Gastrocnemius medialis (tissue), 4 donors: ENCODE measurements around the gene MEOX1. TPM values are rescaled to one million over a fixed set of nuclear protein-coding genes. Genes with fewer than 3 reads are reported as not detected.

Experiments
- ATAC-seq, 2 donors: fragments of 150-250 bp; one replicate each; pipeline ENCODE4 v1.9.1; 2016
- DNase-seq, 2 donors: peaks; one replicate each; pipeline ENCODE4 v3.0.0-alpha.2; 2019
- H3K27ac ChIP-seq, 4 donors: fragments of 200-600 bp; sonication (generic); 1 replicate in 1 of 4; 2 replicates in 3 of 4; pipeline ENCODE4 v1.5.1; 2016 to 2018; ENCODE audit warnings: mild to moderate bottlenecking in 2 of 4, moderate library complexity in 1 of 4
- H3K27me3 ChIP-seq, 3 donors: fragments of 200-600 bp; sonication (generic) in 2 of 3; 1 replicate in 1 of 3; 2 replicates in 2 of 3; pipeline versions ENCODE4 v1.5.1 to v1.6.0; 2016 to 2019; ENCODE audit warnings: mild to moderate bottlenecking in 1 of 3, moderate library complexity in 1 of 3
- H3K36me3 ChIP-seq, 2 donors: fragments of 200-600 bp; sonication (generic) in 1 of 2; one replicate each; pipeline ENCODE4 v1.5.1; 2017 to 2018
- H3K4me1 ChIP-seq, 2 donors: fragments of 200-600 bp; sonication (generic) in 1 of 2; one replicate each; pipeline ENCODE4 v1.5.1; 2016 to 2017; ENCODE audit warnings: mild to moderate bottlenecking in 2 of 2
- H3K4me3 ChIP-seq, 4 donors: fragments of 200-600 bp; sonication (generic) in 3 of 4; 1 replicate in 1 of 4; 2 replicates in 3 of 4; pipeline ENCODE4 v1.5.1; 2016 to 2019; ENCODE audit warnings: mild to moderate bottlenecking in 2 of 4
- H3K9me3 ChIP-seq, 3 donors: fragments of 200-600 bp; sonication (generic) in 2 of 3; 1 replicate in 1 of 3; 2 replicates in 2 of 3; pipeline ENCODE4 v1.5.1; 2016 to 2019
- POLR2A ChIP-seq, 2 donors: fragments of 450-650 bp; IDR thresholded peaks; one replicate each; pipeline ENCODE4 v1.6.1; 2017; ENCODE audit warnings: antibody characterized with exemption in 2 of 2, mild to moderate bottlenecking in 2 of 2, moderate library complexity in 2 of 2
- in situ Hi-C, 4 donors: fragments of 200-750 bp; cut with MboI; loops; one replicate each; pipeline versions ENCODE4 v1.15.0 to v1.8.0; 2017; ENCODE audit warnings: low sequenced_read_pairs in 4 of 4
- intact Hi-C: fragments of 100-400 bp; cut with DNase I; formaldehyde crosslinking; loops from one replicate; pipeline ENCODE4 v1.15.1; 2023; ENCODE audit warnings: low total_unique reads
- total RNA-seq, 4 donors: library from RNA; depleted of rRNA; stranded (reverse); fragments of >200 nt; gene quantifications; one replicate each; pipeline versions ENCODE4 v1.1.0 to v1.2.3, GENCODE V29; 2016
- TF ChIP-seq, protein P1 (sequence below), 5 experiments: fragments of 450-650 bp in 3 of 5; fragments of 200-600 bp in 2 of 5; sonication (generic) in 2 of 5; IDR thresholded peaks in 4 of 5; conservative IDR thresholded peaks in 1 of 5; 1 replicate in 4 of 5; 2 replicates in 1 of 5; pipeline ENCODE4 v1.5.1; 2016 to 2019; ENCODE audit warnings: antibody characterized with exemption in 5 of 5, mild to moderate bottlenecking in 3 of 5, moderate library complexity in 3 of 5

The MEOX1 gene
- total RNA-seq, 4 donors from 2014 or later: 4.0 to 12.2 (median 8.8) TPM

DNA sequence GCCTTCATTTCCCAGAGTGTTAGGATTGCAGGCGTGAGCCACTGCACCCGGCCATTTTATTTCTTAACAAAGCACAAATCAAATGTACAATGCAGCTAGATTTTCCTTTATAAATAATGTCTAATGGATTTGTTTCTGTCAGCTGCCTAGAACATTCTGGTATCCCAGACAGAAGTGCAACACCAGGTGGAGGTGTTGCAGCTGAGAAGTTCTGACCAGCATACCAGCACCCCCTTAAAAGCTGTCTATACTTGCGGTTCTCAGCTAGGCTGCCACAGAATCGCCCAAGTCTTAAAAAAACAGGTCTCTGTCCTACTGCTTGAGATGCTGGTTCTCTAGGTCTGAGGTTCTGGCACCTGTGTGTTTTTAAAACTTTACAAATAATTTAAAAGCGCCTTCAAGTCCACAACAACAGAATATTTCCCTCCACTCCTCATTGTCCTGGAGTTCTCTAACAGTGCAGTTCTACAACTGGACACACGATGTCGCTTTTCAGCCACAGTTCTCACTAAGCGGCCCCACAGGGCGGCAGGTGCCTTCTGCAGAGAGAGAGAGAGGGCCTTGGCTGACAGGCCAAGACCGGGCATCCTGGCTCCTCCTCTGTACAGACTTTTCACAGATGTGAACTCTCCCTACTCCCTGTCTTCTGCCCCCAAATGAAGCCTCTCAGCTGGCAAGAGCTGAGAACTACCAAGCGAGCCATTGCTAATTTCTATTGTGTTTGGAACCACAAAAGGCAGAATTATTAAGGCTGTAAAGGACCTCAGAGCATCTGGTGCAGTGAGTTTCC is 32.6 kb upstream of the MEOX1 start:
- Histone ChIP-seq H3K36me3 (no peaks in the 10 kb centered on the region), H3K9me3 (no peaks in the 10 kb centered on the region), H3K4me1 (peaks cover 13 to 26% of the 10 kb centered on the region in 2 donors), H3K27me3 (no peaks in the 10 kb centered on the region), H3K27ac (no peak overlapping the region), H3K4me3 (no peak overlapping the region)
- DNase-seq (peak; percentile 43 to 68), ATAC-seq (peak; percentile 43 to 73)
- intact Hi-C loops: loop anchor here (1.0 kb wide), 2 partner anchors 66 to 152 kb away; no protein-coding TSS in a partner anchor
- TF ChIP-seq, protein P1, sequence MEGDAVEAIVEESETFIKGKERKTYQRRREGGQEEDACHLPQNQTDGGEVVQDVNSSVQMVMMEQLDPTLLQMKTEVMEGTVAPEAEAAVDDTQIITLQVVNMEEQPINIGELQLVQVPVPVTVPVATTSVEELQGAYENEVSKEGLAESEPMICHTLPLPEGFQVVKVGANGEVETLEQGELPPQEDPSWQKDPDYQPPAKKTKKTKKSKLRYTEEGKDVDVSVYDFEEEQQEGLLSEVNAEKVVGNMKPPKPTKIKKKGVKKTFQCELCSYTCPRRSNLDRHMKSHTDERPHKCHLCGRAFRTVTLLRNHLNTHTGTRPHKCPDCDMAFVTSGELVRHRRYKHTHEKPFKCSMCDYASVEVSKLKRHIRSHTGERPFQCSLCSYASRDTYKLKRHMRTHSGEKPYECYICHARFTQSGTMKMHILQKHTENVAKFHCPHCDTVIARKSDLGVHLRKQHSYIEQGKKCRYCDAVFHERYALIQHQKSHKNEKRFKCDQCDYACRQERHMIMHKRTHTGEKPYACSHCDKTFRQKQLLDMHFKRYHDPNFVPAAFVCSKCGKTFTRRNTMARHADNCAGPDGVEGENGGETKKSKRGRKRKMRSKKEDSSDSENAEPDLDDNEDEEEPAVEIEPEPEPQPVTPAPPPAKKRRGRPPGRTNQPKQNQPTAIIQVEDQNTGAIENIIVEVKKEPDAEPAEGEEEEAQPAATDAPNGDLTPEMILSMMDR (IDR thresholded peaks at IDR 0.05 in 4 of 5, conservative IDR thresholded peaks at IDR 0.05 in 1 of 5): peak; percentile 91 to 94 (median 92)
- no peak for TF ChIP-seq POLR2A (IDR thresholded peaks at IDR 0.05)
- in situ Hi-C loops: loop anchor here in 1 of 4 donors (10.0 kb wide), 1 partner anchor 151 kb away; the partner anchor contains the start of gene CD300LG

DNA sequence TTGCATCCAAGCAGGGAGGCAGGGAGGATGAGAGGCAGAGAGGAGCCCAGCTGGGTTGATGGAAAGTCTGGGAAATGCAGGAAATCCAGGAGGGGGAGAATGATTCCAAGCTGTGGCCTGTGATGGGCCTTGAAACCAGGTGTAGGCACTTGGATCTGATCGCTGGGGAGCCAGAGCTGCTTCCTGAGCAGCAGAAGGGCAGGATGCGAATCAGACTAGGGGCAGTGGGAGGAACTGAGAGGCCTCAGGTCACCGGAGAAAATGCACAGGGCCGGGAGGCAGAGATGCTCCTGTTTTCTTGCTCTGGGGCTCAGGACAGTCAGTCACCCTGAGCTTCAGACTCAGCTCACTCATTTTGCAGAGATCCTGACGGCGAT is 29.6 kb upstream of the MEOX1 start:
- Histone ChIP-seq H3K4me1 (peaks cover 7 to 8% of the 10 kb centered on the region in 2 donors), H3K27me3 (no peaks in the 10 kb centered on the region), H3K27ac (no peak overlapping the region), H3K9me3 (no peaks in the 10 kb centered on the region), H3K4me3 (no peak overlapping the region), H3K36me3 (no peaks in the 10 kb centered on the region)
- intact Hi-C loops (no loop called here), in situ Hi-C loops (loop anchor here in 1 of 4 donors (10.0 kb wide), 1 partner anchor 153 kb away; the partner anchor contains the start of gene CD300LG)
- no peak for DNase-seq
- TF ChIP-seq, protein P1 (IDR thresholded peaks at IDR 0.05 in 4 of 5, conservative IDR thresholded peaks at IDR 0.05 in 1 of 5): no peak
- no peak for TF ChIP-seq POLR2A (IDR thresholded peaks at IDR 0.05)
- ATAC-seq: no peak

DNA sequence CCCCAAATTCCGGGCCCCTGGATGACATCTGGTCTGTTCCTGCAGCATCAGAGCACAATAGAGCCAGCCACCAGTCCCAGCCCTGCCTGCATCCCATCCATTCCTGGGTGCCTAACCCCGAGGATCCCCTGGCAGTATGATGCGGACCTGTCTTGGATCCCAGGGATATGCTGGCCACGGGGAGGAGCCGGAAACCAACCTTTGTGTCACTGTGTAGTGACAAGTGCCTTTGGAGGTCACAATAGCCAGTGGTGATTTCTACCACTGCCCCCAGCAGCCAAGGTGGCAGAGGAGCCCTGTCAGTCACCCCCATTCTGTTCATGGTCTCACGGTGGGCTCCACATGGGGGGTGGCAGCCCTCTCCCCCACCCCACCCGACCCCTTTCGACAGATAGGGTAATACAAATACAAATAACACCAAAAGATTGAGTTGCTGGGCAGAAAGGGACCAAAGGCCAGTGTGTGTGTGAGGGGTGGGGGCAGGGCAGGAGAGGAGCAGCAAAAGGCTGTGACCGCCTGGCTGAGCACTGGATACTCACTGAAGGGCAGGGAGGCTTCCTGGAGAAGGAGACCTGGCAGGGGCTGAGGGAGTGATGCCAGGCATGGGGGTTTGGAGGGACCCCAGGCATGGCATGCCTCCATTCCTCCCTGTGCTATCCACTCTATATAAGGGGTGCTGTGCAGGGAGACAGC is 29.0 kb upstream of the MEOX1 start:
- H3K4me1 ChIP-seq: peaks cover 2% of the 10 kb centered on the region in 2 donors
- DNase-seq: no peak
- in situ Hi-C loops: loop anchor here in 1 of 4 donors (10.0 kb wide), 1 partner anchor 154 kb away; the partner anchor contains the start of gene CD300LG
- H3K27ac ChIP-seq: no peak overlapping the region
- no peak overlapping the region for H3K4me3 ChIP-seq
- ATAC-seq: no peak
- TF ChIP-seq, protein P1 (IDR thresholded peaks at IDR 0.05 in 4 of 5, conservative IDR thresholded peaks at IDR 0.05 in 1 of 5): no peak
- no peak for TF ChIP-seq POLR2A (IDR thresholded peaks at IDR 0.05)
- no peaks in the 10 kb centered on the region for H3K36me3 ChIP-seq
- intact Hi-C loops: no loop called here
- no peaks in the 10 kb centered on the region for H3K9me3 ChIP-seq
- no peaks in the 10 kb centered on the region for H3K27me3 ChIP-seq

DNA sequence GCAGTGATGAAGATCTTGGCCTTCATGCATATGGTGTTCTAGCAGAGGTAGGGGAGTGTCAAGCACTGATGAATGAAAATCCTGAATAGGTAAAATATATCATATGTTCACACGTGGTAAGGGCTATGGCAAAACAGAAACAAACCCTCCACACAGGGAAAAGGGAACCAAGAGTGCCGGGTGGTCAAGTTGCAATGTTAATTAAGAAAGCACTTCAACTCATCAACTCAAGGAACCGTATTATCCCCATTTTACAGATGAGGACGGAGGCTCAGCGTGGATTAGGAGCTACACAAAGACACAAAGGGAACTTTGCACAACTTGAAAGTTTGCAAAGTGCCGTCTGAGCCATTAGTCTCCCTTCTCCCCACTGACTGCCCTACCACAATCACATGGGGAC is 28.1 kb upstream of the MEOX1 start:
- Histone ChIP-seq H3K9me3 (no peaks in the 10 kb centered on the region), H3K4me1 (no peaks in the 10 kb centered on the region), H3K36me3 (no peaks in the 10 kb centered on the region), H3K4me3 (no peak overlapping the region), H3K27ac (no peak overlapping the region), H3K27me3 (no peaks in the 10 kb centered on the region)
- TF ChIP-seq POLR2A (IDR thresholded peaks at IDR 0.05): no peak
- TF ChIP-seq, protein P1 (IDR thresholded peaks at IDR 0.05 in 4 of 5, conservative IDR thresholded peaks at IDR 0.05 in 1 of 5): no peak
- no peak for ATAC-seq
- no peak for DNase-seq
- intact Hi-C loops: no loop called here
- in situ Hi-C loops: loop anchor here in 2 of 4 donors (5.0 to 10.0 kb wide), 2 partner anchors 72 to 155 kb away; partner anchors contain the start of gene CD300LG (in 1 of the 2)
